ENCODE results near the gene RAB8A. TPM values are rescaled to one million over a fixed set of nuclear protein-coding genes. Genes with fewer than 3 reads are reported as not detected.

RAB8A gene
- total and polyA plus RNA-seq, 2 of the 8 experiments (the other 6 are each of a cell fraction or from before 2014, with no cell fraction given): 65.8 to 97.0 TPM

GRCh38 chr19:16096280-16096855 is 15.3 kb upstream of the RAB8A start:
- Histone ChIP-seq H3K56ac (replicated peaks; ENCODE audit: insufficient read length, low read depth, low read length) (no peak overlapping the region), H2AK5ac (ENCODE audit: low read depth, low read length) (no peak overlapping the region), H4K8ac (ENCODE audit: extremely low read depth, insufficient read depth, low read length) (no peak overlapping the region), H2AFZ (ENCODE audit: low read length) (no peak overlapping the region), H2BK120ac (replicated peaks; ENCODE audit: low read depth, low read length) (no peak overlapping the region), H2BK20ac (ENCODE audit: low read length) (no peak overlapping the region), H3K4me3 (ENCODE audit: extremely low read depth in 1 of 4, insufficient read depth in 2 of 4, low read depth in 3 of 4, low read length in 4 of 4) (no peak overlapping the region), H3K79me2 (ENCODE audit: control insufficient read depth in 1 of 2, insufficient read depth in 2 of 2, low read length in 2 of 2) (no peaks in the 10 kb centered on the region), H3K9ac (replicated peaks in 1 of 4; ENCODE audit: extremely low read depth in 1 of 4, low read depth in 3 of 4, low read length in 3 of 4) (no peak overlapping the region), H3K27me3 (replicated peaks in 1 of 4; ENCODE audit: control insufficient read depth in 3 of 4, extremely low read depth in 1 of 4, insufficient read depth in 3 of 4, low read length in 3 of 4) (no peaks in the 10 kb centered on the region), H2BK5ac (ENCODE audit: low read depth, low read length) (no peak overlapping the region), H3K23ac (ENCODE audit: insufficient read length) (no peak overlapping the region), H2BK15ac (ENCODE audit: low read length) (no peak overlapping the region), H3K79me1 (ENCODE audit: low read depth, low read length) (no peaks in the 10 kb centered on the region), H3K9me3 (ENCODE audit: insufficient read depth in 2 of 2, low read depth in 1 of 2, low read length in 1 of 2) (no peaks in the 10 kb centered on the region), H3K4me2 (ENCODE audit: insufficient read depth in 1 of 2, low read depth in 2 of 2, low read length in 2 of 2) (no peak overlapping the region), H3K36me3 (ENCODE audit: control insufficient read depth in 2 of 4, insufficient read depth in 4 of 4, low read length in 3 of 4) (peaks cover 32 to 89% (median 74%) of the 10 kb centered on the region in 4 experiments), H3K14ac (ENCODE audit: insufficient read length) (no peak overlapping the region), H4K91ac (replicated peaks; ENCODE audit: insufficient read length, low read length) (no peak overlapping the region), H4K20me1 (replicated peaks in 1 of 2; ENCODE audit: control insufficient read depth in 1 of 2, insufficient read depth in 2 of 2, low read length in 2 of 2) (peaks cover 0 to 2% of the 10 kb centered on the region in 2 experiments), H3K4ac (replicated peaks; ENCODE audit: insufficient read length, low read depth, low read length) (no peak overlapping the region), H4K5ac (ENCODE audit: insufficient read length, low read depth, low read length) (no peak overlapping the region), H2BK12ac (ENCODE audit: low read depth, low read length) (no peak overlapping the region), H3K23me2 (ENCODE audit: low read depth, low read length) (no peaks in the 10 kb centered on the region; the same call in 1 of the 2 replicates), H3K4me1 (replicated peaks in 1 of 4; ENCODE audit: control insufficient read depth in 3 of 4, insufficient read depth in 4 of 4, low read length in 3 of 4) (no peaks in the 10 kb centered on the region), H3K27ac (ENCODE audit: low read depth, low read length) (no peak overlapping the region), H3K18ac (ENCODE audit: extremely low read depth, low read length) (no peak overlapping the region)
- DNase-seq (ENCODE audit: low read depth in 1 of 2, low spot score in 2 of 2) (no peak), FAIRE-seq (no peak)
- 92% methylated on average over 10 of the region's 10 CpGs; no CpG with 5 or more reads in 1 of the 2 experiments for WGBS, 2 experiments (ENCODE audit: extremely low coverage in 1 of 2, insufficient coverage in 1 of 2, insufficient read length in 1 of 2, insufficient replicate concordance in 2 of 2, low coverage in 1 of 2, low lambda C conversion rate in 2 of 2, missing lambda C conversion rate in 1 of 2)
- ChIA-PET POLR2A (ENCODE audit: partially characterized antibody) (interaction anchor here (0.6 to 37.0 kb wide), 3 partner anchors 12 to 19 kb away, joined by 3 to 582 read pairs (median 20); partner anchors contain the start of gene TPM4), CTCF (ENCODE audit: partially characterized antibody) (interaction anchor here (0.5 to 2.5 kb wide), 9 partner anchors 11 to 732 kb away, joined by 3 to 6 read pairs (median 5); no protein-coding TSS in a partner anchor)
- TF ChIP-seq SUZ12 (IDR thresholded peaks at IDR 0.05; ENCODE audit: low read length): no peak
- TF ChIP-seq CHD1 (IDR thresholded peaks at IDR 0.05; ENCODE audit: low read depth, low read length): no peak
- TF ChIP-seq NANOG (IDR thresholded peaks at IDR 0.05; ENCODE audit: insufficient read depth, low read depth, low read length, poor library complexity, severe bottlenecking): no peak
- TF ChIP-seq KDM4A (IDR thresholded peaks at IDR 0.05; ENCODE audit: low read depth, low read length, severe bottlenecking): no peak
- TF ChIP-seq SRF (IDR thresholded peaks at IDR 0.05; ENCODE audit: low read depth, low read length): no peak
- no peak for TF ChIP-seq SP1 (IDR thresholded peaks at IDR 0.05; ENCODE audit: low read depth, low read length)
- TF ChIP-seq CREB1 (IDR thresholded peaks at IDR 0.05): no peak
- TF ChIP-seq EP300 (IDR thresholded peaks at IDR 0.05; ENCODE audit: borderline replicate concordance in 1 of 2, low read depth in 2 of 2, low read length in 2 of 2): no peak
- no peak for TF ChIP-seq RFX5 (IDR thresholded peaks at IDR 0.05; ENCODE audit: borderline replicate concordance, low read depth, low read length)
- TF ChIP-seq POLR2A (IDR thresholded peaks at IDR 0.05; ENCODE audit: control extremely low read depth in 1 of 2, low read depth in 2 of 2, low read length in 2 of 2): no peak
- no peak for TF ChIP-seq POU5F1 (IDR thresholded peaks at IDR 0.05; ENCODE audit: low read depth, low read length)
- TF ChIP-seq HDAC6 (IDR thresholded peaks at IDR 0.05; ENCODE audit: low read depth, low read length): no peak

All from H1 (cell line).